Measurements from ENCODE around the gene USP49. TPM values are rescaled to one million over a fixed set of nuclear protein-coding genes. Genes with fewer than 3 reads are reported as not detected.

USP49 gene
- total RNA-seq, 3 donors from 2014 or later, result 3.4 to 4.9 (median 4.7) TPM

GRCh38 chr6:41940759-41941279 is 45.6 kb upstream of the USP49 start:
- Histone ChIP-seq H3K4me3 (peak overlapping the region; percentile 59 to 94 (median 82)), H3K27ac (peak overlapping the region; percentile 14 to 80), H3K4me1 (peaks cover 19 to 26% of the 10 kb centered on the region in 2 donors), H3K27me3 (no peaks in the 10 kb centered on the region), H3K36me3 (peaks cover 1% of the 10 kb centered on the region), H3K9me3 (no peaks in the 10 kb centered on the region)
- TF ChIP-seq CTCF (IDR thresholded peaks at IDR 0.05), result no peak
- TF ChIP-seq POLR2A (IDR thresholded peaks at IDR 0.05), result no peak
- no peak for TF ChIP-seq POLR2AphosphoS5 (IDR thresholded peaks at IDR 0.05)
- intact Hi-C loops (cut with DNase I; ENCODE audit: low total_unique reads), result no loop called here
- DNase-seq (ENCODE audit: low spot score in 2 of 2), result peak in 1 of 2 donors; percentile 56

GRCh38 chr6:41939848-41940758 is 44.9 kb upstream of the USP49 start:
- intact Hi-C loops (cut with DNase I; ENCODE audit: low total_unique reads), result loop anchor here (10.0 kb wide), 2 partner anchors 155 to 1045 kb away; partner anchors contain the start of genes PPP2R5D, PRICKLE4 and TOMM6
- DNase-seq (ENCODE audit: low spot score in 2 of 2), result no peak

GRCh38 chr6:41939176-41939847 is 44.1 kb upstream of the USP49 start:
- TF ChIP-seq CTCF (IDR thresholded peaks at IDR 0.05), result no peak
- no peak for TF ChIP-seq POLR2A (IDR thresholded peaks at IDR 0.05)
- TF ChIP-seq POLR2AphosphoS5 (IDR thresholded peaks at IDR 0.05), result no peak
- Histone ChIP-seq H3K4me1 (peaks cover 19 to 26% of the 10 kb centered on the region in 2 donors), H3K4me3 (peak overlapping the region in 1 of 3 donors; percentile 94), H3K27ac (peak overlapping the region; percentile 52 to 78), H3K9me3 (no peaks in the 10 kb centered on the region), H3K36me3 (peaks cover 5% of the 10 kb centered on the region), H3K27me3 (no peaks in the 10 kb centered on the region)
- intact Hi-C loops (cut with DNase I; ENCODE audit: low total_unique reads), result loop anchor here (10.0 kb wide), 2 partner anchors 155 to 1045 kb away; partner anchors contain the start of genes PPP2R5D, PRICKLE4 and TOMM6
- DNase-seq (ENCODE audit: low spot score in 2 of 2), result no peak

More at GRCh38 chr6:41939848-41940758, 44.9 kb upstream of the USP49 start:
- H3K36me3 ChIP-seq, result peaks cover 5% of the 10 kb centered on the region
- H3K27me3 ChIP-seq, result no peaks in the 10 kb centered on the region
- TF ChIP-seq CTCF (IDR thresholded peaks at IDR 0.05) (no peak), POLR2A (IDR thresholded peaks at IDR 0.05) (no peak), POLR2AphosphoS5 (IDR thresholded peaks at IDR 0.05) (no peak)
- H3K9me3 ChIP-seq, result no peaks in the 10 kb centered on the region
- peak overlapping the region; percentile 52 to 80 for H3K27ac ChIP-seq
- peaks cover 19 to 26% of the 10 kb centered on the region in 2 donors for H3K4me1 ChIP-seq
- H3K4me3 ChIP-seq, result peak overlapping the region; percentile 59 to 94 (median 82)

DNA sequence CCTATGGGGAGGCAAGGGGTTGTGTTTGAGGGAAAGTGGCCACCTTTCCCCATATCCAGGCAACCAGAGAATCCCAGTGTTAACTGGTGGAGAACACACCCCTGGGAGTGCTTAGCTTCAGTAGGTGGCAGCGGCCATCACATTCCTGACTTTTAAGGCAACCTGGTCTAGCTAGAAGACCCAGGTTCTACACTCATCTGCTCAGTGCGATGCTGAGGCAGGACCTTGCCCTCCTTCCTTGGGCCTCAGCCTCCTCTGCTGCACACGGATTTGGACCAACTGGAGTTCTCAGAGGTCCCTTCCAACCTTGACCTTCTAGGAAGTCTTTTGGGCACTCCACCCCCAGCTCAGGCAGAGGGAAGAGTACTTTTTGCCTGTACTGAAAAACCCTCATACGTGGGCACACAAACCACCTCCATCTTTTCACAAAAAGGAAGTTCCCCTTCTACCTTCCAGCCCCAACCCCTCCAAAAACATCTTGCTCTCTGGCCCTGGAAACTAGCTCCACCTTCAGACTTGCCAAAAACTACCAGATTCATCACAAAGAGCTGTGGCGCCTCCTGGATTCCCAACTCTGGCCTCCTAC is 43.5 kb upstream of the USP49 start:
- intact Hi-C loops (cut with DNase I; ENCODE audit: low total_unique reads), result loop anchor here (10.0 kb wide), 2 partner anchors 154 to 1046 kb away; partner anchors contain the start of genes PPP2R5D, PRICKLE4 and TOMM6
- Histone ChIP-seq H3K4me1 (peaks cover 19 to 26% of the 10 kb centered on the region in 2 donors), H3K27ac (peak overlapping the region; percentile 52 to 78), H3K9me3 (no peaks in the 10 kb centered on the region), H3K27me3 (no peaks in the 10 kb centered on the region), H3K36me3 (peaks cover 5% of the 10 kb centered on the region), H3K4me3 (peak overlapping the region in 1 of 3 donors; percentile 94)
- DNase-seq (ENCODE audit: low spot score in 2 of 2), result no peak
- TF ChIP-seq CTCF (IDR thresholded peaks at IDR 0.05) (no peak), POLR2A (IDR thresholded peaks at IDR 0.05) (no peak), POLR2AphosphoS5 (IDR thresholded peaks at IDR 0.05) (no peak)
